Trophoblast cell (in vitro differentiated cells and primary cell): ENCODE results near the gene VNN1.
A peak's percentile ranks its signal among the peaks of the same experiment; 100 is the strongest.

Experiments
- DNase-seq, 2 donors: peaks; one replicate each; pipeline ENCODE4 v3.0.0-alpha.2; 2016
- H2AFZ ChIP-seq: 2 replicates; pipeline ENCODE4 v1.6.1; 2013; ENCODE audit warnings: low read length, moderate library complexity, mild to moderate bottlenecking; ENCODE audit not compliant: insufficient read depth, poor library complexity
- H2AK5ac ChIP-seq: 2 replicates; pipeline ENCODE4 v1.6.1; 2013; ENCODE audit warnings: mild to moderate bottlenecking, low read length
- H2BK120ac ChIP-seq: 2 replicates; pipeline ENCODE4 v1.6.1; 2013; ENCODE audit warnings: low read length, mild to moderate bottlenecking, moderate library complexity; ENCODE audit not compliant: insufficient read depth, poor library complexity
- H2BK12ac ChIP-seq: 2 replicates; pipeline ENCODE4 v1.6.1; 2013; ENCODE audit warnings: mild to moderate bottlenecking, low read length, moderate library complexity
- H2BK5ac ChIP-seq: 2 replicates; pipeline ENCODE4 v1.6.1; 2013; ENCODE audit warnings: low read length, low read depth, moderate library complexity, mild to moderate bottlenecking; ENCODE audit not compliant: poor library complexity
- H3K14ac ChIP-seq: 2 replicates; pipeline ENCODE4 v1.6.1; 2013; ENCODE audit warnings: mild to moderate bottlenecking, low read length
- H3K18ac ChIP-seq: 2 replicates; pipeline ENCODE4 v1.6.1; 2013; ENCODE audit warnings: mild to moderate bottlenecking, low read length
- H3K23ac ChIP-seq: 2 replicates; pipeline ENCODE4 v1.6.1; 2013; ENCODE audit warnings: low read length
- H3K27ac ChIP-seq: 2 replicates; pipeline ENCODE4 v1.5.1; 2013; ENCODE audit warnings: low read depth, mild to moderate bottlenecking, inconsistent platforms, low read length, moderate library complexity
- H3K27me3 ChIP-seq: 2 replicates; pipeline ENCODE4 v1.6.1; 2013; ENCODE audit warnings: inconsistent platforms, mild to moderate bottlenecking, low read length, moderate library complexity; ENCODE audit not compliant: insufficient read depth
- H3K36me3 ChIP-seq, 2 experiments: 1 replicate in 1 of 2; 2 replicates in 1 of 2; pipeline ENCODE4 v1.6.1; 2013; ENCODE audit warnings: low read length in 2 of 2, mild to moderate bottlenecking in 2 of 2, moderate library complexity in 1 of 2; ENCODE audit not compliant: insufficient read depth in 2 of 2, control insufficient read depth in 1 of 2
- H3K4ac ChIP-seq: 2 replicates; pipeline ENCODE4 v1.6.1; 2013; ENCODE audit warnings: low read depth, mild to moderate bottlenecking, low read length, moderate library complexity
- H3K4me1 ChIP-seq, 2 experiments: 1 replicate in 1 of 2; 2 replicates in 1 of 2; pipeline ENCODE4 v1.6.1; 2013; ENCODE audit warnings: low read length in 2 of 2, mild to moderate bottlenecking in 2 of 2, moderate library complexity in 1 of 2; ENCODE audit not compliant: insufficient read depth in 2 of 2, control insufficient read depth in 1 of 2
- H3K4me2 ChIP-seq: 2 replicates; pipeline ENCODE4 v1.6.1; 2013; ENCODE audit warnings: inconsistent platforms, mild to moderate bottlenecking, low read length, moderate library complexity
- H3K4me3 ChIP-seq: 2 replicates; pipeline ENCODE4 v1.5.1; 2013; ENCODE audit warnings: mild to moderate bottlenecking, low read depth, low read length, inconsistent platforms
- H3K79me1 ChIP-seq: one replicate; pipeline ENCODE4 v1.6.1; 2013; ENCODE audit warnings: low read length
- H3K79me2 ChIP-seq: 2 replicates; pipeline ENCODE4 v1.6.1; 2013; ENCODE audit warnings: low read length, mild to moderate bottlenecking; ENCODE audit not compliant: control insufficient read depth, insufficient read depth, poor library complexity
- H3K9ac ChIP-seq: 2 replicates; pipeline ENCODE4 v1.6.1; 2013; ENCODE audit warnings: mild to moderate bottlenecking, low read length
- H3K9me3 ChIP-seq: 2 replicates; pipeline ENCODE4 v1.6.1; 2013; ENCODE audit warnings: low read depth, mild to moderate bottlenecking, control low read depth, inconsistent platforms, low read length; ENCODE audit not compliant: insufficient read depth
- H4K12ac ChIP-seq: 2 replicates; pipeline ENCODE4 v1.6.1; 2013; ENCODE audit warnings: low read depth, mild to moderate bottlenecking, low read length, moderate library complexity
- H4K8ac ChIP-seq: 2 replicates; pipeline ENCODE4 v1.6.1; 2013; ENCODE audit warnings: low read depth, mild to moderate bottlenecking, low read length, moderate library complexity
- H4K91ac ChIP-seq: one replicate; pipeline ENCODE4 v1.6.1; 2013; ENCODE audit warnings: low read depth, mild to moderate bottlenecking, low read length, moderate library complexity
- WGBS: extraction: QIAGEN DNeasy Blood & Tissue Kit; methylation state at CpG from one replicate; pipeline ENCODE4 v1.1.7; 2013; ENCODE audit warnings: missing lambda C conversion rate; ENCODE audit not compliant: insufficient read length, insufficient coverage; ENCODE audit errors: extremely low coverage; 5-methylcytosine and 5-hydroxymethylcytosine counted together

The VNN1 gene

GRCh38 chr6:132715881-132716637 lies 2.2 kb upstream of the VNN1 start:
- H3K4me3 ChIP-seq: no peak overlapping the region
- no peak overlapping the region for H3K4me2 ChIP-seq
- H3K79me2 ChIP-seq: no peaks in the 10 kb centered on the region
- H3K36me3 ChIP-seq: no peaks in the 10 kb centered on the region
- no peak overlapping the region for H4K12ac ChIP-seq
- no peak overlapping the region for H3K23ac ChIP-seq
- H2BK12ac ChIP-seq: no peak overlapping the region
- no peaks in the 10 kb centered on the region for H3K79me1 ChIP-seq
- H3K4me1 ChIP-seq: no peaks in the 10 kb centered on the region
- H2BK120ac ChIP-seq: no peak overlapping the region
- no peak overlapping the region for H4K91ac ChIP-seq
- no peak overlapping the region for H2AK5ac ChIP-seq
- H2BK5ac ChIP-seq: no peak overlapping the region
- DNase-seq: no peak
- no CpG with 5 or more reads among the region's 9 CpGs for WGBS
- H4K8ac ChIP-seq: no peak overlapping the region
- no peaks in the 10 kb centered on the region for H3K27me3 ChIP-seq
- H3K14ac ChIP-seq: no peak overlapping the region
- no peak overlapping the region for H3K18ac ChIP-seq
- H3K9ac ChIP-seq: no peak overlapping the region
- no peak overlapping the region for H2AFZ ChIP-seq
- H3K4ac ChIP-seq: no peak overlapping the region
- H3K27ac ChIP-seq: no peak overlapping the region
- H3K9me3 ChIP-seq: no peaks in the 10 kb centered on the region

- peak; percentile 86 to 88 for DNase-seq
- no peak overlapping the region for H2AFZ ChIP-seq
- no peak overlapping the region for H3K9ac ChIP-seq
- no peaks in the 10 kb centered on the region for H3K9me3 ChIP-seq
- no peaks in the 10 kb centered on the region for H3K4me1 ChIP-seq
- H3K4me2 ChIP-seq: no peak overlapping the region
- no peaks in the 10 kb centered on the region for H3K79me2 ChIP-seq
- H3K23ac ChIP-seq: no peak overlapping the region
- no peak overlapping the region for H2BK120ac ChIP-seq
- H3K36me3 ChIP-seq: no peaks in the 10 kb centered on the region
- WGBS: no CpG with 5 or more reads among the region's 5 CpGs
- H4K12ac ChIP-seq: no peak overlapping the region
- no peak overlapping the region for H3K4ac ChIP-seq
- no peak overlapping the region for H4K91ac ChIP-seq
- H3K14ac ChIP-seq: no peak overlapping the region
- no peak overlapping the region for H2BK12ac ChIP-seq
- H3K79me1 ChIP-seq: no peaks in the 10 kb centered on the region
- H3K18ac ChIP-seq: no peak overlapping the region
- no peak overlapping the region for H3K27ac ChIP-seq
- H3K4me3 ChIP-seq: no peak overlapping the region
- H2AK5ac ChIP-seq: no peak overlapping the region
- no peak overlapping the region for H4K8ac ChIP-seq
- H2BK5ac ChIP-seq: no peak overlapping the region
- H3K27me3 ChIP-seq: no peaks in the 10 kb centered on the region
Observed at GRCh38 chr6:132715204-132715603, 1.3 kb upstream of the VNN1 start.

- no peaks in the 10 kb centered on the region for H3K79me2 ChIP-seq
- no peak overlapping the region for H3K14ac ChIP-seq
- H2AK5ac ChIP-seq: no peak overlapping the region
- H3K4me3 ChIP-seq: no peak overlapping the region
- no peak overlapping the region for H3K27ac ChIP-seq
- no peaks in the 10 kb centered on the region for H3K79me1 ChIP-seq
- H3K4ac ChIP-seq: no peak overlapping the region
- no peak overlapping the region for H4K91ac ChIP-seq
- no peak overlapping the region for H3K4me2 ChIP-seq
- no peak overlapping the region for H2BK5ac ChIP-seq
- H2BK12ac ChIP-seq: no peak overlapping the region
- H2AFZ ChIP-seq: no peak overlapping the region
- H3K18ac ChIP-seq: no peak overlapping the region
- H2BK120ac ChIP-seq: no peak overlapping the region
- no peak overlapping the region for H3K9ac ChIP-seq
- no peaks in the 10 kb centered on the region for H3K9me3 ChIP-seq
- no peaks in the 10 kb centered on the region for H3K36me3 ChIP-seq
- H3K27me3 ChIP-seq: no peaks in the 10 kb centered on the region
- H4K12ac ChIP-seq: no peak overlapping the region
- H3K23ac ChIP-seq: no peak overlapping the region
- WGBS: no CpG with 5 or more reads among the region's 3 CpGs
- DNase-seq: no peak
- H4K8ac ChIP-seq: no peak overlapping the region
- H3K4me1 ChIP-seq: no peaks in the 10 kb centered on the region
Observed at GRCh38 chr6:132714160-132714559, 305 bp upstream of the VNN1 start.

- H4K8ac ChIP-seq: no peak overlapping the region
- H3K9ac ChIP-seq: no peak overlapping the region
- H4K12ac ChIP-seq: no peak overlapping the region
- H3K4ac ChIP-seq: no peak overlapping the region
- no peak overlapping the region for H2BK120ac ChIP-seq
- no peaks in the 10 kb centered on the region for H3K4me1 ChIP-seq
- no peak overlapping the region for H3K4me2 ChIP-seq
- H3K9me3 ChIP-seq: no peaks in the 10 kb centered on the region
- no peak overlapping the region for H2BK5ac ChIP-seq
- no peak overlapping the region for H3K18ac ChIP-seq
- no peaks in the 10 kb centered on the region for H3K79me1 ChIP-seq
- no peak overlapping the region for H3K4me3 ChIP-seq
- H2AK5ac ChIP-seq: no peak overlapping the region
- no peaks in the 10 kb centered on the region for H3K79me2 ChIP-seq
- WGBS: no CpG with 5 or more reads among the region's 4 CpGs
- H3K14ac ChIP-seq: no peak overlapping the region
- no peak overlapping the region for H3K23ac ChIP-seq
- H3K36me3 ChIP-seq: no peaks in the 10 kb centered on the region
- no peak for DNase-seq
- no peak overlapping the region for H4K91ac ChIP-seq
- H2BK12ac ChIP-seq: no peak overlapping the region
- H2AFZ ChIP-seq: no peak overlapping the region
- H3K27ac ChIP-seq: no peak overlapping the region
- no peaks in the 10 kb centered on the region for H3K27me3 ChIP-seq
Observed at GRCh38 chr6:132712366-132712765, 1.5 kb downstream of the VNN1 start.
